GM10266 (cell line): ENCODE measurements around the gene BBS1.

Source experiments
- DNase-seq: peaks from one replicate; pipeline ENCODE4 v3.0.0; 2012; ENCODE audit errors: extremely low spot score
- TF ChIP-seq, protein P1 (sequence below): IDR thresholded peaks from 2 replicates; pipeline ENCODE4 v1.5.1; 2012; ENCODE audit warnings: mild to moderate bottlenecking, low read depth; ENCODE audit not compliant: control insufficient read depth, insufficient read depth; ENCODE audit errors: missing control alignments

BBS1 gene

DNA sequence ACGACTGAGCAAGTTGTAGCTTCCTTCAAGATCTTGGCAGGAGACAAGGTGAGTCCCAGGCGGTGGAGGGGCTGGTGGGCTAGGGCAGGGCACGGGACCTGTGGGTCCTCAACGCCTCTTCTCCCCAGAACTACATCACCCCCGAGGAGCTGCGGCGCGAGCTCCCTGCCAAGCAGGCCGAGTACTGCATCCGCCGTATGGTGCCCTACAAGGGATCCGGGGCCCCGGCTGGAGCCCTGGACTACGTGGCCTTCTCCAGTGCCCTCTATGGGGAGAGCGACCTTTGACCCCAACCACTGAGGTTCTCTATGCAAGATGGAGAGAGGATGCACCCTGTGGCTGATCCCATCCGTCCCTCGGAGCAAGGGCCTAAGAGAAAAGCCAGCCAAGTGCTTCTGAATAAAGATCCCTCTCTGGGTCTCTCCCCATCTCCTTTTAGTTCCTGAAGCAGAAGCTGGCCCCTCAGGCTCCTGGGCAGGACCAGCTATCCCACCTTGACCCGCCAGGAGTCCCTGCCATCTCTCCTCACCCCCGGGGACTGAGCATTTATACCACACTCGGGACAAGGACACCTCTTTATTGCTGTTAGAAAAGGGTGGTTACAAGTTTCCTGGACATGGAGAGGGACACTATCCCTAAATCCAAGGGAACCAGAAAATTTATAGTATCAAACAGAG lies 52.6 kb downstream of the BBS1 start:
- TF ChIP-seq, protein P1, sequence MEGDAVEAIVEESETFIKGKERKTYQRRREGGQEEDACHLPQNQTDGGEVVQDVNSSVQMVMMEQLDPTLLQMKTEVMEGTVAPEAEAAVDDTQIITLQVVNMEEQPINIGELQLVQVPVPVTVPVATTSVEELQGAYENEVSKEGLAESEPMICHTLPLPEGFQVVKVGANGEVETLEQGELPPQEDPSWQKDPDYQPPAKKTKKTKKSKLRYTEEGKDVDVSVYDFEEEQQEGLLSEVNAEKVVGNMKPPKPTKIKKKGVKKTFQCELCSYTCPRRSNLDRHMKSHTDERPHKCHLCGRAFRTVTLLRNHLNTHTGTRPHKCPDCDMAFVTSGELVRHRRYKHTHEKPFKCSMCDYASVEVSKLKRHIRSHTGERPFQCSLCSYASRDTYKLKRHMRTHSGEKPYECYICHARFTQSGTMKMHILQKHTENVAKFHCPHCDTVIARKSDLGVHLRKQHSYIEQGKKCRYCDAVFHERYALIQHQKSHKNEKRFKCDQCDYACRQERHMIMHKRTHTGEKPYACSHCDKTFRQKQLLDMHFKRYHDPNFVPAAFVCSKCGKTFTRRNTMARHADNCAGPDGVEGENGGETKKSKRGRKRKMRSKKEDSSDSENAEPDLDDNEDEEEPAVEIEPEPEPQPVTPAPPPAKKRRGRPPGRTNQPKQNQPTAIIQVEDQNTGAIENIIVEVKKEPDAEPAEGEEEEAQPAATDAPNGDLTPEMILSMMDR: no peak
- no peak for DNase-seq

DNA sequence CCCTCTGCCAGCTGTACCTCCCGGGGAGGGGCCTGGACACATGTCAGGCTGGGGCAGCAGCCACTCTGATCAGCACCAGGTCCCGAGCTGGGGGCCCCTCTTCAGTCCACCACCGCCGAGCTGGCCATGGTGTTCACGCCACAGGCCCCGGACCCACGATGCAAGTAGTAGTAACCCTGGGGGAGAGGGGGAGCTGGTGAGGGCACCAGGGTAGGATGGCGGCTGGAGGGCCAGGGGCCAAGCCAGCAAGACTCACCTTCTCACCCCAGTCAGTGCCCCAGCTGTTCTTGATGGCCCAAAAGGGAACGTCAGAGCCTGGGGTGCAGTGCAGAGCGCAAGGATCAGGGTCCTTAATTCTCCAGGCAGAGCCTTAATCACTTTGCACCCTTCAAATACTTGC lies 53.4 kb downstream of the BBS1 start:
- TF ChIP-seq, protein P1: no peak
- DNase-seq: no peak

DNA sequence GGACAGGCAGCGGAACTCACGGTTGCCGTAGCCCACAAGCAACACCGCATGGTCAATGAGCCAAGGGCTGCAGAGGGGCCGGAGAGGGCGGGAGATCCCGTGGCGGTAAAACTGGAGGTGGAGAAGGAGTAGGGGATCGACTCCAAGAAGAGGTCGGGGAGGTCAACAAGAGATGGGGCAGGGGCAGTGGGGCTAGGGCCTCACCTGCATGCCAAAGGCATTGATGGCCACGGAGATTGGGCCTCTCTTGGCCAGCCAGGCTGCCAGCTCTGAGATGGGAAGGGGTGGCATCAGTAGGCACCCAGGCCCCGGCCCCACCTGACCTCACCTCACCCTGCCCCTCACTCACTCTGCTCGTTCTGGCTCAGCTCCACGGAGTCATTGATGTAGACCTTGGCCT lies 54.1 kb downstream of the BBS1 start:
- no peak for DNase-seq
- TF ChIP-seq, protein P1: no peak

DNA sequence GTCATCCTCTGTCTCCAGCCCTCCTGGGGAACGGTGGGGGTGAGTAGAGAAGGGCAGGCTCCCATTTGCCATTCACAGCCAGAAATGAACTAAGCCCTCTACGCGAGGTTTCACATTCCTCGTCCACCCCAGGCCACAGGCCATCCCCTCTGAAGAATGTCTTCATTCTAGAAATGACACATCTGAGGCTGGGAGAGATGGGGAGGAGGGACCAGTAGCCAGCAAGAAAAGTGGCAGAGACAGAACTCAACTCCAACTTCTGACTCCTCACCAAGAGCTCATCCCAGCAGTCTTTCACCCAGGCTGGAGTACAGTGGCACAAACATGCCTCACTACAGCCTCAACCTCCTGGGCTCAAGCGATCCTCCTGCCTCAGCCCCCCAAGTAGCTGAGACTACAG lies 54.5 kb downstream of the BBS1 start:
- DNase-seq: no peak
- TF ChIP-seq, protein P1: no peak

DNA sequence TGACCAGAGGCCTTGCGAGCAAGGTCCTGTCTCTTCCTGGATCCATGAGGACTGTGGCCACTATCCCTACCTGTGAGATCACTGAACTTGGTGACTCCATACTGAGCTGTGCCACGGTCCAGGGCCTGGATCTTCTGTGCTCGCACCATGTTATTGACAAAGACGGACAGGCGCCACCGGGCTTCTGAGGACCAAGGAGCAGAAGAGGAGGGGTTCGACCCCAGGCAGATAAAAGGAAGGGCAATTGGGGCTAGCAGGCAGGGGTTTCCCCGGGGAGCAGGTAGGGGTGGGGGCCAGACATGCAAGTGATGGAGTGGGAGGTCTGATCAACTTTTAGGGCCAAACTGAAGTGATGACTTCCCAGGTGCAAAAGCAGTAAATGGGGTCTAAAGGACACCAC lies 55.8 kb downstream of the BBS1 start:
- TF ChIP-seq, protein P1: no peak
- DNase-seq: no peak

DNA sequence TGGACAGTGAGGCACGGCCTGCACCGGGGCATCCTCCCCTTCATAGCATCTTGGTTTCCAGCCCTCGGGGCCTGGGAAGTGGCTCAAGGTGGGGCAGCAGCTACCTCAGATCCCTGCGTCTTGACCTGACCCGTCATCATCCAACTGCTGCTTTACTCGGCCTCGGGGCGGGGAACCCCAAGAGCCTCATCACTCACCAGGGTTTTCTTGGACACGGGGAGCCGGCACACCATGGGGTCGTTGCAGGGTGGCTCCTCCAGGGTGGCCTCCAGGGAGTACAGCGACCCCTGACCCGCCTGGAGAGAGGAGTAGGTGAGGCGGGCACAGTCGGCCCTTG lies 57.3 kb downstream of the BBS1 start:
- DNase-seq: no peak
- TF ChIP-seq, protein P1: no peak

DNA sequence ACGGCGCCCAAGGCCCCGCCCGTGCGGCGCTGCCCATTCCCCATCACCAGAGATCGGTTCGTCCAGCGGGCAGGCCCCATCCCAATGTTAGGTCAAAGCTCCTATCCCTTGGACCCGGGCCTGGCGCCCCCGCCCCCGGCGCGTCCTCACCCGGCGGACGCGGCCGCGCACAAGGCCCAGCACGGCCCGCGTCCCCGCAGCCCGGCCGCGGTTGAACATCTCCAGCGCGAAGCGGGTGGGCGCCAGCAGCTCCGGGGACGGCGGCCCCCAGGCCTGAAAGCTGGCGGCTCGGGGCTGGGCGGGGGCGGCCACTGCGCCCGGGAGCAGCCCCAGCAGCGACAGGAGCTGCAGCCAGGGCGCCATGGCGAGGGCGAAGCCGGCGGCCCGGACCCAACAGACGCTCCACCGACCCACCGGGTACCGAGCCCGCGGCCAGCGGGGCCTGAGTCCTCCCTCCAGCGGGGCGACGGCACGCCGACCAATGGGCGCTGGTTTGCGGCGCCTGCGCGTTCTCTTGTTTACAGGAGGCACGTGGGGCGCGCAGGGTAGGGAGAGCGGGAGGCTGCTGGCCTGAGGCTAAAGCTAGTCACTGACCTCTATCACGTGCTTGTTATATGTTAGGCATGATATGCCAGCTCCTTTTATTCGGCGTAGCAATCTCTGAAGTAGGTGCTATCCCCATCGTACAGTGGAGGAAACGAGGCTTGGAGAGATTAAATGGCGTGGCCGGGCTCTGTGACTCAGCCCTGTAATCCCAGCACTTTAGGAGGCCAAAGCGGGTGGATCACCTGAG lies 57.9 kb downstream of the BBS1 start, which contains the start of gene CTSF:
Gene CTSF, minus strand, starts transcription at position 483 of the 793 bp plus-strand sequence. Its CDS starts 120 bp downstream, at position 363.
- DNase-seq: peak; percentile 96
- TF ChIP-seq, protein P1: no peak
